Measurements from ENCODE around the gene DUSP1.
A peak's percentile ranks its signal among the peaks of the same experiment; 100 is the strongest.

Gene DUSP1

DNA sequence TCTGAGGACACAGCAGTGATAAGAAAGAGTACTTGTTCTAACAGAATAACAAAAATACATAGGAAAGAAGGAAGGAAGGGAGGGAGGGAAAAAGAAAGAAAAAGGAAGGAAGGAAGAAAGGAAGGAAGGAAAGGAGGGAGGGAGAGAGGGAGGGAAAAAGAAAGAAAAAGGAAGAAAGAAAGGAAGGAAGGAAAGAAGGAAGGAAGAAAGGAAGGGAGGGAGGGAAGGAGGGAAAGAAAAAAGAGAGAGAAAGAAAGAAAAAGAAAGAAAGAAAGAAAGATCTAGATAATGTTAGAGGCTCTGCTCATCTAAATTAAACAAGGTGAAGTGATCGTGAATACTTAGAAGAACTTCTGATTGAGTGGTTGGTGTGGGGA lies 29.8 kb downstream of the DUSP1 start:
- no peak for DNase-seq

DNA sequence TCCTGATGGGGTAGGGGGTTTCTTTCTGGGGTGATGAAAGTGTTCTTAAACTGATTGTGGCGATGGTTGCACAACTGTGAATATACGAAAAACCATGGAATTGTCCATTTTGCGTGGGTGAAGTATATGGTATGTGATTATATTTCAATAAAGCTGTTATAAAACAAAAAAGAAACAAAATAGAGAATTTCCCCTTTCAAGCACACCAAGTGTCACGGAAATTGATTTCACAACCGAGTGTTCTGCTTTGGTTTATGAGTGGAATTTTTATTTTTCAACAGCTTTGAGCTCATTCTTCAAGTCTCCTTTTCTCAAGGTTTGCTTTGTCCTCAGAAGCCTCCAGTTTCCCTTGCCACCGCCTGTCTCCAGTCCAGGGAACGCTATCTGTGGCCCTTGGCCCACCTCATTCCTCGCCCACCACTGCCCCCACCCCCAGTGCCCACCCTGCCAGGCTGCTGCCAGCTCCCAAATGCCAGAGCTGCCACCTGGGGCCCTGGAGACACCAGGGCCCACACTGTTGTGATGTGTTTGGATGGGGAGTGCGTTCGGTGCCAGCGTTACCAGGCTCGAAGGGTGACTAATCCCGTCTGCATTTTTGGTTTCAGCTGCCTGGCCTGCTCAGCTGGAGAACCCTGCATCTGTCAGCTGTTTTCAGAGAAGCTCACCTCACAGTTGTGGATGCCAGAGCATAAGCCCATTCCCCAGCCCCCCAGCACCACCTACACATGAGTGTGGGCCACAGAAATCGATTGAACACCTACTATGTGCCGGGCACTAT lies 30.4 kb downstream of the DUSP1 start:
- DNase-seq, result no peak

DNA sequence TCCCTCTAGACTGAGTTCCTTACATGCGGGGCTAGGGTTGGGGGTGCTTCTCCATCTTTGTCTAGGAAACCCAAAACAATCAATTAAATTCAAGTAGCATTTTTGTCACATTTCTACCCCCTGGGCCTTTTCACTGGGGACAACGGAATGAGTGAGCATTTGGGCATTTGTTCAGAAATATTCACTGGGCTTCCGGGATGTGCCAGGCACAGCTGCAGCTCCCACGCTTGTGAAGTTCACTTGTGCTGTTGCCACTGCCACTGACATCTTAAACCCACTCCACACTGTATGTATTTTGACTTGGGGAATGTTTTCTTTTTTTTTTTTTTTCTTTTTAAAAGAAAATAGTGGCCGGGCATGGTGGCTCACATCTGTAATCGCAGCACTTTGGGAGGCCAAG lies 31.6 kb downstream of the DUSP1 start:
- no peak for DNase-seq

DNA sequence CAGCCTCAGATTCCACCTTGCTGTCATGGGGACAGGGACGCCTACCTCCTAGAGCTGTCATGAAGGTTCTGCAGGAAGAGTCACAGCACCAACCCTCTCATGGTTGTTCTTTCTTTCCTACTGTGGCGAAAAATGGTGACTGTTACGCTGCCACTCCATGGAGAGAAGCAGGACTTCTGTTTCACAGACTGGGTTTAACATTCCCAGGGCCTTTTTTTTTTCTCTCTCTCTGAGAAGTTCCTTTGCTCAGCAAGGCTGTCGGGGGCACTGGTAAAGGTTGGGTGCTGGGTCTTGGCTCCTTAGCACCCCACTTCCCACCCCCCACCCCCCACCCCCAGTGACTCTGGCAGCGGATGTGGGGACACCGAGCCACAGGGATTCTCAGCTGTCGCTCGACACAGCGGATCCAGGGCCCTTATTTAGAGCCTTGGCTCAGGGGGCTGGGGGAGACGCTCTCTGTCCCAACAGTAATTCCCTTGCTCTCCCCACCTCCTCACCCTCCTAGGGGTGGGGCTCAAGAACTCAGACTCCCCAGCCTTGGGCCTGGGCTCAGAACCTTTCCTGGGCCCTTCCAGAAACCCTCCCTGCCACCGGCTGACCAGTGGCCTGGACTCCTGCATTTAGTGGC lies 34.4 kb downstream of the DUSP1 start:
- no peak for DNase-seq

DNA sequence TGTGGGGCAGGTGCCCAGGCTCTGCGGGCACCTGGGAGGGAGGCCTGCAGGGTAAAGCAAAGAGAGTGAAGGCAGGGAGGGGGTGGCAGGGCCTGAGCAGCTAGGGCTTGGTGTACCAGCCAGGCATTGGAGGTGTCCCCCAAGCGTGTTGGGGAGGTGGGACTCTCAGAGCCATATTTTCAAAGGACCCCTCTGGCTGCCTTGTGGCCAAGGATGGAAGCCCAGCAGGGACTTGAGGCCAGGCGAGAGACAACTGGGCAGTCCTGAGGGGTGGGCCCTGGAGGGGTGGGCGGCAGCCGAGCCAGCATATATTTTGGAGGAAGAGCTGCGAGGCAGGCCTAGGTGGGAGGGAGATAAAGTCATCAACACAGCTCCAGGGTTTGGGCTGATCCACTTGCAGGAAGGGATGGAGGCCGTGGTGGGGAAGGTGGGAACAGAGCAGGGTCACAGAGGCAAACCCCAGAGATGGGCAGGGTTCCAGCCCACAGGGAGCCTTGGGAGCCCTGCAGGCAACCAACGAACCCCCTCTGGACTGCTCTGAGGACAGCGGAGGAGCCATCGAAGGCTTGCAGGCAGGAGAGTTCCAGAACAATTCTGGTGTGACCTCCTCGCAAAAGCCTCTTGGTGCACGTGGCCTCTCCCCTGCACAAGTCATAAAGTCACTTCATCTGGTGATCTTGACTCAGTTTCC lies 35.7 kb downstream of the DUSP1 start:
- DNase-seq, result no peak

DNA sequence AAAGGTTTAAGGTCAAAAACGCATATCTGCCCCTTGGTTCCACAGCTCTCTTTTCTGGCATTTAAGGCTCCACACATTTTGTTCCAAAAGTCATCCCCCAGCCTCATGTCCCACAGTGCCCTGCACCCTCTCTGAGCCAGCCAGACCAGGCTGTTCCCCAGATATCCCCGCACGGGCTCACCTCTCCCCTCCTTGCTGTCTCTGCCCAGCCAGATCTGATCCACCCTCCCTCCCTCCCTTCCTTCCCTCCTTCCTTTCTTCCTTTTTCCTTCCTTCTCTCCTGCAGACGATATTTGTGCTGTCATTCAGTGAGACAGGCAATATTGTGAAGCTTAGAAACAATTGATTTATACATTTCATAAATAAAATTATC lies 37.0 kb downstream of the DUSP1 start:
- no peak for DNase-seq

DNA sequence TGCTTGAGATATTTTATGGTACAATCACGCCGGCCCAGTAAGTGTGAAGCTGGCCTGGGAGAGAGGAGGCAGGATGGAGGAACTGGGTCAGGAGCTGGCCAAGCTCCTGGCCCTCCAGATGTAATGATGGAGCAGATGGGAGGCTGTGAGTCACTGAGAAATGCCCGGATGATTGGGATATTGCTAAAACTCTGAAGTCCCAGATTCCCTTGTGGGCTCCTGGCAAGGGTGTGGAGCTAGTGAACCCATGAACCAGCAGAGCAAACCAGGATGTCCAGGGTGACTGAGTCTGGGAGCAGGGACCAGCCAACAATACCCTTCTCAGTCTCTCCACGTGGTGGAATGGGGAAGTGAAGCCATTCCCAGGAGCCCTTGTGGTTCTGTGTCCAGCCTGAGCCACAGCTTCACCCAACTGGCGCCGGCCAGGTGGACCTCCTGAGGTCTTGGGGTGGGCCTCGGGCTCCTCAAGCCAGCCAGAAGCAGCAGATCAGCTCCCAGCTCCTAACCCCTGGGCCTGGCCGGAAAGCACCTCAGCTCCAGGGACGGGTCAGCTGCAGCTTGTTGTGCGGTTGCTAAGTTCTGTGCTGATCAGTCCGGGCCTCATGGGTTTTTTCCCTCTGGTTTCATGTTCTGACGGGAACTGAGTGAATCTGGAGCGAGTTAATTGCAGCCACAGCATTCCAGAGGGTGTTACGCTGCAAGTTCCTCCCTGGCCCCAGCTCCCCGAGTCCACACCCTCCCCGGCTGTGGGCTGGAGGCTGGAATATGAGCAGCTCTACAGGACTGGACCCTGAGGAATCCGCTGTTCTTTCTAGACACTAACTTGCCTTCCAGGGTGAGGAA lies 37.6 kb downstream of the DUSP1 start:
- DNase-seq, result no peak

DNA sequence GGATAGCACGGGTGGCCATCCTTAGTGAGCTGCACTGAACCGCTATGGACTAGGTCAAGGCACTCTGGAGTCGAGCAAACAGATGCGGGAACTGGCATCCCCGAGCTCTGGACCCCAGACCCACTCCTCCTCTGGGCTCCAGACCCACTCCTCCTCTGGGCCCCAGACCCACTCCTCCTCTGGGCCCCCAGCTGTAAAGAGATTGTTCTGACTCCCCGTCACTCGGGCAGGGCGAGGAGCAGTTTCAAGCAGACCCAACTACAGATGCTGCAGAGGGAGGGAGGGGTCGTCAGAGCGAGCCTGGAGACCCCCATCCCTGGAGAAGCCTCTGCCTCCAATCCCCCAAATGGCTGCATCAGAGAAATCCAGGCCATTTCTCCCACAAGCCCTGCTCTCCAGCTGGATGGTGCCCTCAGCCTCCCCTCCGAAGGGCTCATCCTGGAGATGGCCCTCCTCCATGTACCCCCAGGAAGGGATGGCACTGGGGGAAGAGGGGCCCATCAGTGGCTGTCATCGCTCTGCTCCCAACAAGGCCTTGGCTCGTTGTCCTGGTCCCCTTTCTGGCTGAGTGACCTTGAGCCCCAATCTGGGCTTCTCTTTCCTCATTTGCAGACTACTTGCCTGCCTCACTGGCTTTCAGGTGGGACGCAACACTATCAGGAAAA lies 38.7 kb downstream of the DUSP1 start:
- no peak for DNase-seq

DNA sequence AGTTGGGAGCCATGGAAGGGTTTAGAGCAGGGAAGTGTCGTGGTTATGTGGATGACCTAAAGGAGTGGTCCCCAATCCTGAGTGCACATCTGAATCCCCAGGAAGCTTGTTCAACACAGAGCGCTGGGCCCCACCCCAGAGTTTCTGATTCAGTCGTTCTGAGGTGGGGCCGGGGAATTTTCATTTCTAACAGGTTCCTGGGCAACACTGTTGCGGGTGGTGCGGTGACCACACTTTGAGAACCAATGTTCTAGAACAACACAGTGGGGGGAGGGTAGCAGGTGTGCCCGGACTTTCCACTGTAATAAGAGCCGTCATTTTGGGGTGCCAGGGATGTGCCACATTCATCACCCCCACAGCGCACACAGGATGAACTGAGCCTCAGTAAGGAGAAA lies 39.3 kb downstream of the DUSP1 start:
- DNase-seq, result no peak

DNA sequence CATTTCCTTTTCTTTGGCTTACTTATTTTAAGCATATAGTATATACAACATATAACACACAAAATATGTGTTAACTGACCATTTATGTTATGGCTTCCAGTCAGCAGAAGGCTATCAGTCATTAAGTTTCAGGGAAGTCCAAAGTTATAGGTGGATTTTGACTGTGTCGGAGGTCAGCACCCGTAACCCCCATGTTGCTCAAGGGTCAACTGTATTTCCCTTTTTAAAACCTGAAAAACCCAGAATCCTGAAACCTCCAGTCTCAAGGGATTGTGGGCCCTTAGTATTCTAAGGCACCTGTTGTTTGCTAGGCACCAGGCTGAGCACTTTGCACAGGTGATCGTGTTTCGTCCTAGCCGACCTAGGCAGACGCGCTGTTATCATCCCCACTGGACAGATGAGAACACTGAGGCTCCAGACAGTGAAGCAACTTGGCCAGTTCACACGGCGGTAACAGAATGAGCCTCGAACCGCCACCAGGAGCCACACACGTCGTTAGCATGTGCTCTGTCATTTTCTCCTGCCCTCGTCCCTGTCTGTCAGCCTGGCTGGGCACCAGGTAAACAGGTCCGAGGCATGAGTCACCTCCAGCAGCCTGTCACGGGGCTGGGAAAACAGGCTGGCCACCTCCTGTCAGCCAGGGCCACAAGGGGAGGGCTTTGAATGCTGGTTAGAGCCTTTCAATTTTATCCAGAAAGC lies 39.9 kb downstream of the DUSP1 start:
- DNase-seq, result peak; percentile 34

DNA sequence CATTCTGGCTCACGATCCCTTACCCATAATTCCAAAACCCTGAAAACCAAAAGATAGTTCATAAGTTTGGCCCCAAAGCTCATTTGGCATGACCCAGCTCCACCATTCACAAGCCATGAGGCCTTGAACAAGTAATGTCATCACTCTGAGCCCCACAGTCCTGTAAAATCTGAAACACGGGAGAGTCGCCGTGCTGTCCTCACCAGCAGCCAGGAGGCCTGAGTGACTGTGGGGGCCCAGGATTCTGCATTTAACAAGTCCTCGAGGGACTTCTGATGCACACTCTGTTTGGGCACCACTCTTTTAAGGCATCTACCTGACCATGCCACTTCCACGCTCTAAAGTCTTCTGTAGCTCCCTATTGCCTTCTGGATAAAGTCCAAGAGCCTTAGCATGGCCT lies 40.8 kb downstream of the DUSP1 start:
- DNase-seq, result no peak

DNA sequence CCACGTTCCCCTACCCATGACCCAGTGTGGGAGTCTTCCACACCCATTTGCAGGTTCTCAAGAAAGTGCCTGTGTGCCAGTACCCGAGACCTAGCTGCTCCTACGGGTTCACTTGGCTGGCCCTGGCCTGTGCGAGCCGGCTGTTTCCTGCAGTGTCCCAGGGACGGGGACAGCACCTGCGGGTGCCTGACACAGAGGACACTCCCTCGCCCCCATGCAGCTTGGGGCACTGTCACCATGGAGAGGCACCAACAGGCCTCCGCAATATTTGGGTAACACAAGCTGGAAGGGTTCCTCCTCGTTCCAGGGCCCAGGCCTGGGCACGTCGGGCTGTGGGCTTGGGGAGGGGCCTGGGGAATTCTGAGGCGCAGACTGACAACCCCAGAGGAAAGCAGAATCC lies 41.4 kb downstream of the DUSP1 start:
- no peak for DNase-seq

DNA sequence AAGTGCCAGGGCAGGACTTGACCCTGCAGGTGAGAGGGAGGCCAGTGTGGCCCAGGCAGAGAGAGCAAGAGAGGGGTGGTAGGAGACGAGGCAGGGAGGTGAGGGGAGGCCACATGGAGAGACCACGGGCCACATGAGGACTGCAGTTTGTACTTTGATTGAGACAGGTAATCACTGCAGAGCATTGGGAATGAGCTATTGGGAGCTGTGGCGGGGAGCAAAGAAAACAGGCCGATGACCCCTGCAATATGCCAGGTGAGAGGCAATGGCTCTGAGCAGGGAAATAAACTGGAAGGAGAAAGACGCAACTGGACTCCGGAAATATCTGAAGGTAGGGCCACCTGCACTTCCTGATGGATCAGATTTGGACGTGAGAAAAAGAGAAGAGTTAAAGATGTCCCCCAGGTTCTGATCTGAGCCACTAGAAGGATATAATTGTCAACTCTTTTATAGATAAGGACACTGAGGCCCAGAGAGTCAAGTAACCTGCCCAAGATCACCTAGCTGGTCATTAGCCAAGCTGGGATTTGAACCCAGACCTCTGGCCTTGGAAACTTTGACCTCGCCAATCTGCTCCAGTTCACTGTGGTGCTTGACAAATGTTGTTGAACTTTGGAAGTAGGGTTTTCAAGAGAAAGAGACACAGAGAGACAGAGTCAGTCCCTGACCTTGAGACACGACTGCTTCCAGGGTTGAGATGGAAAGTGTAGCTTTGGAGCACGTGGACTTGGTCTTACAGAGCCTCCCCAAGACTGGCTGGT lies 42.3 kb downstream of the DUSP1 start:
- no peak for DNase-seq

DNA sequence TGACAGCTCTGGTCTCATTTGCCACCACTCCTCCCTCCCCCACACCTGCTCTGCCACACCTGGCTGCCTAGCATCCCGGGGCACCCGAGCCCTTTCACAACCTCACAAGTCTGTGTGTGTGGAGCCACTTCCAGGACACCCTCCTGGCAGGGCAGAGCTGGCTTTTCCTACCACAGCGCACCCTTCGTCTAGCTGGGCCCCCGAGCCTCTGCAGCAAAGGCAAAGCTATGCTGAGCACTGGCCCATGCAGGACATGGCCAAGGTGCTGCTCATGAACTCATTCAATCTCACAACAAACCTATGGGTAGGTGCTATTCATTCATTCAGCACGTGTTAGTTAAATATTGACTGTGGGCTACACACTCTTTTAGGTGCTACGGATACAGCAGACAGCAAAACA lies 43.4 kb downstream of the DUSP1 start:
- DNase-seq, result no peak

DNA sequence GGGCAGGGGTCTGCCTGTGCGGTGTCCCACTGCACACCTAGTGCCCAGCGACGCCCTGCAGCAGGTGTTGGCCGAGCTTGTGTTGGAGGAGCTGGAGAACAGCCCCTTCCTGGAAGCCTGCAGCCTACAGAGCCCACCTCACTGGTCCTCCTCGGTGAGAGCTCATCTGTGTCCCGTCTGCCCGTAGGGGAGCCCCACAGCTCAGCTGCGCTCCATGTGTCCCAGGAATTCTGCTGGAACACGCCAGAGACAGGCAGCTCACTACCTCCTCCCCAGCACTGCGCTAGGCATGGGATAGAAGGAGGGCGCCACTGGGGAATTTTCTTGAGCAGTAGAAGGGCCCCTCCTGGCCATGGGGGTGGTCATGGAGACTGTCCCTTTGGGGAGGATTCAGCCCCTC lies 44.0 kb downstream of the DUSP1 start:
- no peak for DNase-seq

DNA sequence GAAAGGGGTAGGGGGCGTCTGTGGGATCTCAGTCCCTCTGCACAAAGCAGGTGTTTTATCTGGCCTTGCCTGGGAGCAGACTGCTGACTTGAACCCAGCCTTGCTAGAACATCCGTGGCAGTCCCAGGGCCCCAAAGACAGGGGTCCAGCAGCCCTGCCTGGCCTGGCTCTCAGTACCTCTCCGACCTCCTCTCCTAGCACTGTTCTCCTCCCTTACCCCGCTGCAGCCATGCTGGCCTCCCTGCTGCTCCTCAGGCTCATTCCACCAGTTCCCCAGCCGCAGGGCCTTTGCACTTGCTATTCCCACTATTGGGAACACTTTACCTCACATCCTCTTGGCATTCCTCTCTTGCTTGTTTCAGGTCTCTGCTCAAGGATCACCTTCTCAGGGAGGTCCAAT lies 45.2 kb downstream of the DUSP1 start:
- no peak for DNase-seq

DNA sequence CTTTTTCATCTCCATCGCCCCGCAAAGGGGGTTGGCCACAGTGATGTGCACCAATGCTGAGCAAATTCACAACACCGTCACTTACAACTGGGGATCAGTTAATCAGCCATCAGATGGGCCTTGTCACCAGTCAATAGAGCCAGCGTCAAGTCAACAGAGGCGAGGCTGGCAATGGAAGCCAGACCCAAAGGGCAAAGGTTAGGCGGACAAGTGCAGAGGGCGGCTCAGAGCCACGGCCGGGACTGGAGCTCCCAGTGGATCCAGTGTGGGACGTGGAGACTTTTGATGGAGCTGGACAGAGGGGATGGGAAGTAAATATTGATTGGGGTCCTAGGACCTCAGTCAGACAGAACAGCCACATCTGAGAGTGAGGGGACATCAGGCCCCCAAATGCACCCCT lies 45.7 kb downstream of the DUSP1 start:
- no peak for DNase-seq

DNA sequence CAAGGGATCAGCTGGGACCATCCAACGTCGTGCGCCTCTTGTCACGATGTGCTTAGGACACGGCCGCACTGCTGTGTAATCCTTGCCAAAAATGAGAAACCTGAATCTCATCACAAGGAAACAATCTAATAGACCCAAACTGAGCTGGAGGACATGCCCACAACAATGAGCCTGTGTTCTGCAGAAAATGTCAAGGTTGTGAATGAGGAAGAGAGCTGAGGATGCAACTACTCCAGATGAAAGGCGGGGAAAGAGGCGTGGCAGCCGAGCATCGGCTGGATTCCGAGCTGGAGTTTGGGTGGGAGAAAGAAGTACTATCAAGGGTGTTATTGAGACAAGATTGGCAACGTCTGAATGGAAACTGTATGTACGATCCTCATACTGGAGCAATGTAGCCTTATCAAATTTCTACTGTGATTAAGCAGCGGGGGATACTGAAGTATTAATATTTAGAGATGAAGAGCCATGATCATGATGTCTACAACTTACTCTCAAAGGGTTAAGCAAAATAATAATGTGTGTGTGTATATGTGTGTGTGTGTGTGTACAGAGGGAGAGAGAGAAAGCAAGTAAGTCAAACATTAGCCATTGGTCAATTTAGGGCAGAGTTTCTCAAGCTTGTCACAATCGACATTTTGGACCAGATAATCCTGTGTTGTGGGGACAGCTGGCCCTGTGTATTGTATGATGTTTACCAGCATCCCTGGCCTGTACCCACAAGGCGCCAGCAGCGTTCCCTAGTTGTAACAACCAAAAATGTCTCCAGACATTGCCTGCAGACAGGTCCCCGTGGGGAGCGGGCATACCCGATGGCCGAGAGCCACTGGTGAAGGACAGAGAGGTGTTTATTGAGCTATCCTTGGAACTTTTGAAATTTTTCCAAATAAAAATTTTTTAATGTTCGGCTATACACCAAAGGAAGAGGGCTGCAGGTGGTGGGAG lies 46.5 kb downstream of the DUSP1 start:
- no peak for DNase-seq

DNA sequence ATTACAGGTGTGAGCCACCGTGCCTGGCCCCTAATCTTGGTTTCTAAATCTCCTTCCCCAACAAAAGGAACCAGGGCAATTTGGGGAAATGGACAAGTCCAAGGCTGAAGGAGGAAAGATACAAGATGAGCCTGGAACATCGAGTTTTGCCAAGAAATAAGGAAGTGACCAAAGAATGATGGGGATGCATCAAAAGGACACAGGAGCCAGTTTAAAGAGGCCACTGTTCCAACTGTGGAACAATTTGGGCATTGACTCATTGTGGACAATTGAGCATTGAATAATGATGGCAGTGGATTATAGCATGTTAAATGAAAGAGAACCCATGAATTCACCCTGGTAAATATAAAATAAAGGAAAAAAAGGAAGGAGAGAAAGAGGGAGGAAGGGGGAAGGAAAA lies 47.5 kb downstream of the DUSP1 start:
- DNase-seq, result no peak

DNA sequence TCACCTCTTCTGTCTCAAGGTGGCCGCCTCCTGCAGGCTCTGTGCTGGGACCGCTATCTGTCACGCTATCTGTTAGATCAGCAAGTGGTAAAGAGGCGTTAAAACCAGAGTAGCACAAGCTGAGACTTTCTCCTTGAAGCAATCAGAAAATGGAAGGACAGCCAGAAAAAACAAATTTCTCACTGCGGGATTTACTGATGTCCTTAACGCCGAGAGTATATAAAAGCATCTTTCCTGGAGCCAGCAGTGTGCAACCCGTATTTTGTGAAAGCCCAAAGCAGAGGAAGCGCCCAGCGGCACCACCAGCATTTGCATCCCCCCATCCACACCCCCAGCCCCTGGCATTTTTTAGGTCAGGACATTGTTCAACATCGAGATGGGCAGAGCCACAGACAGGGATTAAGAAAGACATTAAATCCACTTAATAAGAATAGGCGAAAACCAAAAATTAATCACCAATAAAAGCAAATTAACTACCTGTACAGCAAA lies 48.6 kb downstream of the DUSP1 start:
- no peak for DNase-seq
